Thyroid gland (tissue), 4 donors: ENCODE data around the gene KRTAP10-5.

Source experiments
- POLR2A ChIP-seq, 2 donors: fragments of 450-650 bp; IDR thresholded peaks; one replicate each; pipeline ENCODE4 v1.6.1; 2017; ENCODE audit warnings: antibody characterized with exemption in 2 of 2, mild to moderate bottlenecking in 2 of 2, moderate library complexity in 1 of 2
- TF ChIP-seq, protein P1 (sequence below), 6 experiments: fragments of 200-600 bp in 3 of 6; fragments of 450-650 bp in 3 of 6; sonication (generic) in 3 of 6; IDR thresholded peaks; one replicate each; pipeline ENCODE4 v1.5.1; 2016 to 2019; ENCODE audit warnings: antibody characterized with exemption in 6 of 6, mild to moderate bottlenecking in 2 of 6, inconsistent platforms in 1 of 6, moderate library complexity in 1 of 6

DNA sequence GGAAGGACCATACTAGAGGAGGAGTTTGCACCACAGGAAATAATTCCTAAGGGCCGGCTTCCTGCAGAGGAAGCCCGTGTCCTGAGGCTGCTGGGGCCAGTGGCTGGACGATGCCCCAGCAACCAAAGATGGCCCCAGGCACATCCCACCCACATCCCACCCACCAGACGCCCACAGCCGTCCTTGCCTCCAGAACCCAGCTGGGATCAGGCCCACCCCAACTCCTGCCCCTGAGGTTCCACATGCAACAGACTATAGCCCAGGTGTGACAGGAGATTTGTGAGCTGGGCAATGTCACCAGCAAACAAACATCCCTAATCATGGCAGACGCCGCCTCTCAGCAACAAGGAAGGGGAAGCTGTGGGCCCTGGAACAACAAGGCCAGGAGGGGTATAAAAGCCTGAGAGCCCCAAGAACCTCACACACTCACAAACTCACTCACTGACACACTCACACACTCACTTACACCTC, 46.3 kb upstream of the KRTAP10-5 start, which contains the start of gene KRTAP10-9:
- TF ChIP-seq, protein P1, sequence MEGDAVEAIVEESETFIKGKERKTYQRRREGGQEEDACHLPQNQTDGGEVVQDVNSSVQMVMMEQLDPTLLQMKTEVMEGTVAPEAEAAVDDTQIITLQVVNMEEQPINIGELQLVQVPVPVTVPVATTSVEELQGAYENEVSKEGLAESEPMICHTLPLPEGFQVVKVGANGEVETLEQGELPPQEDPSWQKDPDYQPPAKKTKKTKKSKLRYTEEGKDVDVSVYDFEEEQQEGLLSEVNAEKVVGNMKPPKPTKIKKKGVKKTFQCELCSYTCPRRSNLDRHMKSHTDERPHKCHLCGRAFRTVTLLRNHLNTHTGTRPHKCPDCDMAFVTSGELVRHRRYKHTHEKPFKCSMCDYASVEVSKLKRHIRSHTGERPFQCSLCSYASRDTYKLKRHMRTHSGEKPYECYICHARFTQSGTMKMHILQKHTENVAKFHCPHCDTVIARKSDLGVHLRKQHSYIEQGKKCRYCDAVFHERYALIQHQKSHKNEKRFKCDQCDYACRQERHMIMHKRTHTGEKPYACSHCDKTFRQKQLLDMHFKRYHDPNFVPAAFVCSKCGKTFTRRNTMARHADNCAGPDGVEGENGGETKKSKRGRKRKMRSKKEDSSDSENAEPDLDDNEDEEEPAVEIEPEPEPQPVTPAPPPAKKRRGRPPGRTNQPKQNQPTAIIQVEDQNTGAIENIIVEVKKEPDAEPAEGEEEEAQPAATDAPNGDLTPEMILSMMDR (IDR thresholded peaks at IDR 0.05): no peak
- TF ChIP-seq POLR2A (IDR thresholded peaks at IDR 0.05): no peak
